ENCODE data around the gene IFNL4. TPM values are rescaled to one million over a fixed set of nuclear protein-coding genes. Genes with fewer than 3 reads are reported as not detected.
A peak's percentile ranks its signal among the peaks of the same experiment; 100 is the strongest.
"Not testable (repeated sequence)": the region's sequence is repeated elsewhere in the genome, so short reads cannot be mapped to it uniquely, and the experiment has no call there.

IFNL4 gene
- not detected for polyA plus RNA-seq (ENCODE audit: insufficient read length)

GRCh38 chr19:39248806-39249205 lies at the start of gene IFNL4:
IFNL4 (minus strand) TSS chr19:39248856.
- DNase-seq: no peak

GRCh38 chr19:39297931-39298634 lies 49.4 kb upstream of the IFNL4 start:
- no peak for DNase-seq

GRCh38 chr19:39296906-39297305 lies 48.2 kb upstream of the IFNL4 start:
- DNase-seq: no peak

- no peak for DNase-seq
Observed at GRCh38 chr19:39296055-39296645, 47.5 kb upstream of the IFNL4 start, which contains the start of gene IFNL1. IFNL1 (plus strand) TSS chr19:39296407; CDS start chr19:39296422, 15 bp downstream.

GRCh38 chr19:39293394-39293793 lies 44.7 kb upstream of the IFNL4 start:
- no peak for DNase-seq

- no peak for DNase-seq
Observed at GRCh38 chr19:39284032-39284431, 35.4 kb upstream of the IFNL4 start.

- no peak for DNase-seq
Observed at GRCh38 chr19:39282021-39282420, 33.4 kb upstream of the IFNL4 start.

- DNase-seq: no peak
Observed at GRCh38 chr19:39277598-39277997, 28.9 kb upstream of the IFNL4 start.

GRCh38 chr19:39276740-39277139 lies 28.1 kb upstream of the IFNL4 start:
- DNase-seq: no peak

- no peak for DNase-seq
Observed at GRCh38 chr19:39275578-39275977, 26.9 kb upstream of the IFNL4 start.

- DNase-seq: not testable (repeated sequence)
Observed at GRCh38 chr19:39273859-39274258, 25.2 kb upstream of the IFNL4 start.

GRCh38 chr19:39270036-39270871 lies 21.6 kb upstream of the IFNL4 start:
- DNase-seq: no peak

- DNase-seq: not testable (repeated sequence)
Observed at GRCh38 chr19:39269369-39269768, 20.7 kb upstream of the IFNL4 start.

GRCh38 chr19:39268531-39269223 lies 20.0 kb upstream of the IFNL4 start:
- not testable (repeated sequence) for DNase-seq

GRCh38 chr19:39268085-39268484 lies 19.4 kb upstream of the IFNL4 start, which contains the start of gene IFNL2:
IFNL2 (plus strand) TSS chr19:39268396; CDS start chr19:39268569, 173 bp downstream.
- not testable (repeated sequence) for DNase-seq

- DNase-seq: no peak
Observed at GRCh38 chr19:39265321-39265916, 16.8 kb upstream of the IFNL4 start.

GRCh38 chr19:39264306-39265290 lies 15.9 kb upstream of the IFNL4 start:
- DNase-seq: peak; percentile 26

GRCh38 chr19:39263912-39264305 lies 15.3 kb upstream of the IFNL4 start:
- no peak for DNase-seq

- no peak for DNase-seq
Observed at GRCh38 chr19:39262496-39262895, 13.8 kb upstream of the IFNL4 start.

- no peak for DNase-seq
Observed at GRCh38 chr19:39261704-39262103, 13.0 kb upstream of the IFNL4 start.

- no peak for DNase-seq
Observed at GRCh38 chr19:39257227-39257626, 8.6 kb upstream of the IFNL4 start.

All from hindlimb muscle (tissue), 1 donor.